ENCODE results near the gene CAPN15.

- no peak for TF ChIP-seq POLR2A (IDR thresholded peaks at IDR 0.05)
- no peak for TF ChIP-seq CTCF (IDR thresholded peaks at IDR 0.05 in 4 of 5, conservative IDR thresholded peaks at IDR 0.05 in 1 of 5)
Observed at GRCh38 chr16:524274-525040, 3.1 kb upstream of the CAPN15 start.
